Activated CD8-positive, alpha-beta T cell treated with anti-CD3 and anti-CD28 coated beads for 36 hours (primary cell): ENCODE measurements around the gene WFDC5. TPM values are rescaled to one million over a fixed set of nuclear protein-coding genes. Genes with fewer than 3 reads are reported as not detected.

ENCODE experiments used
- ATAC-seq: fragments of 200-7000 bp; cut with Tn5 transposase; one replicate; pipeline ENCODE4 v1.10.0; 2021; ENCODE audit warnings: mild to moderate bottlenecking, moderate library complexity
- CTCF ChIA-PET: fragments of 350-600 bp; sonication (Branson Sonifier 250); formaldehyde crosslinking; loops from one replicate; lab custom pipeline; 2021; ENCODE audit warnings: antibody characterized with exemption; lab: Charles Lee
- POLR2A ChIA-PET: fragments of 350-600 bp; sonication (Branson Sonifier 250); formaldehyde crosslinking; loops from one replicate; lab custom pipeline; 2021; ENCODE audit warnings: antibody characterized with exemption; lab: Charles Lee
- DNase-seq: peaks from one replicate; pipeline ENCODE4 v3.0.0-alpha.2; 2020
- H3K27ac Mint-ChIP-seq: one replicate; pipeline ENCODE4 v1.8.0; 2021; ENCODE audit warnings: mild to moderate bottlenecking, mixed read lengths
- H3K27me3 Mint-ChIP-seq: one replicate; pipeline ENCODE4 v1.8.0; 2021; ENCODE audit warnings: mixed read lengths
- H3K36me3 Mint-ChIP-seq: one replicate; pipeline ENCODE4 v1.8.0; 2021; ENCODE audit warnings: low read depth, mixed read lengths
- H3K4me1 Mint-ChIP-seq: one replicate; pipeline ENCODE4 v1.8.0; 2021; ENCODE audit warnings: low read depth, mixed read lengths
- H3K4me3 Mint-ChIP-seq: one replicate; pipeline ENCODE4 v1.8.0; 2021; ENCODE audit warnings: mild to moderate bottlenecking, moderate library complexity, mixed read lengths
- H3K9me3 Mint-ChIP-seq: one replicate; pipeline ENCODE4 v1.8.0; 2021; ENCODE audit warnings: mixed read lengths
- CTCF ChIP-seq: fragments of 200-600 bp; IDR thresholded peaks from one replicate; pipeline ENCODE4 v1.8.0; 2022; ENCODE audit warnings: antibody characterized with exemption, mild to moderate bottlenecking
- intact Hi-C: fragments of 100-400 bp; cut with micrococcal nuclease; formaldehyde crosslinking; loops from one replicate; pipeline ENCODE4 v1.10.0; 2022
- total RNA-seq, 2 experiments: library from RNA; stranded (reverse); gene quantifications; one replicate each; pipeline ENCODE4 v1.2.3, GENCODE V29; 2021

The WFDC5 gene
- total RNA-seq, 2 experiments from 2014 or later = not detected

GRCh38 chr20:45103072-45103471, 11.9 kb downstream of the WFDC5 start:
- Mint-ChIP-seq H3K9me3 (no peaks in the 10 kb centered on the region), H3K4me3 (no peak overlapping the region), H3K4me1 (peaks cover 9% of the 10 kb centered on the region), H3K36me3 (no peaks in the 10 kb centered on the region), H3K27ac (no peak overlapping the region), H3K27me3 (peaks cover 40% of the 10 kb centered on the region)
- intact Hi-C loops = no loop called here
- TF ChIP-seq CTCF = no peak
- POLR2A ChIA-PET = interaction anchor here (1.7 kb wide), 1 partner anchor 54 kb away, joined by 6 read pairs; no protein-coding TSS in a partner anchor
- ATAC-seq (no peak), DNase-seq (no peak)
- CTCF ChIA-PET = interaction anchor here (0.7 to 3.9 kb wide), 6 partner anchors 9 to 668 kb away, joined by 3 to 36 read pairs (median 4); no protein-coding TSS in a partner anchor

GRCh38 chr20:45101333-45101850, 13.6 kb downstream of the WFDC5 start:
- Mint-ChIP-seq H3K27ac (no peak overlapping the region), H3K4me1 (peaks cover 13% of the 10 kb centered on the region), H3K9me3 (no peaks in the 10 kb centered on the region), H3K27me3 (peaks cover 49% of the 10 kb centered on the region), H3K36me3 (no peaks in the 10 kb centered on the region), H3K4me3 (no peak overlapping the region)
- ATAC-seq = no peak
- ChIA-PET POLR2A (no interaction called here), CTCF (interaction anchor here (0.7 to 3.9 kb wide), 4 partner anchors 11 to 272 kb away, joined by 3 to 36 read pairs (median 3); no protein-coding TSS in a partner anchor)
- DNase-seq = no peak
- no peak for TF ChIP-seq CTCF
- intact Hi-C loops = no loop called here

- H3K36me3 Mint-ChIP-seq = no peaks in the 10 kb centered on the region
- H3K27me3 Mint-ChIP-seq = peaks cover 49% of the 10 kb centered on the region
- no peaks in the 10 kb centered on the region for H3K9me3 Mint-ChIP-seq
- no peak for ATAC-seq
- CTCF ChIA-PET = interaction anchor here (1.1 to 3.9 kb wide), 6 partner anchors 11 to 218 kb away, joined by 3 to 36 read pairs (median 4); no protein-coding TSS in a partner anchor
- TF ChIP-seq CTCF = no peak
- POLR2A ChIA-PET = interaction anchor here (1.0 kb wide), 1 partner anchor 193 kb away, joined by 3 read pairs; no protein-coding TSS in a partner anchor
- peaks cover 15% of the 10 kb centered on the region for H3K4me1 Mint-ChIP-seq
- no peak within 1 kb of the TSS for H3K4me3 Mint-ChIP-seq
- no peak within 1 kb of the TSS for H3K27ac Mint-ChIP-seq
- intact Hi-C loops = no loop called here
- DNase-seq = no peak
Measured at GRCh38 chr20:45100563-45101245, 14.3 kb downstream of the WFDC5 start, which contains the start of gene KCNS1. Gene KCNS1 (minus strand): TSS chr20:45101127. CDS start chr20:45099236, 1,891 bp downstream.

GRCh38 chr20:45098103-45098773, 16.7 kb downstream of the WFDC5 start:
- POLR2A ChIA-PET = interaction anchor here (1.1 to 1.5 kb wide), 3 partner anchors 12 to 54 kb away, joined by 3 to 4 read pairs (median 4); no protein-coding TSS in a partner anchor
- intact Hi-C loops = loop anchor here (5.0 kb wide), 1 partner anchor 56 kb away; no protein-coding TSS in a partner anchor
- Mint-ChIP-seq H3K27me3 (peaks cover 43% of the 10 kb centered on the region), H3K27ac (no peak overlapping the region), H3K4me1 (peaks cover 16% of the 10 kb centered on the region), H3K9me3 (no peaks in the 10 kb centered on the region), H3K4me3 (peak overlapping the region; percentile 1), H3K36me3 (no peaks in the 10 kb centered on the region)
- TF ChIP-seq CTCF = no peak
- peak; percentile 18 for ATAC-seq
- CTCF ChIA-PET = interaction anchor here (0.7 to 8.8 kb wide), 15 partner anchors 10 to 206 kb away, joined by 3 to 137 read pairs (median 16); no protein-coding TSS in a partner anchor
- DNase-seq = peak; percentile 26
